ENCODE results near the gene SCP2D1.

GRCh38 chr20:18781509-18781908 lies 32.1 kb upstream of the SCP2D1 start:
- TF ChIP-seq CTCF (IDR thresholded peaks at IDR 0.05; ENCODE audit: poor library complexity, severe bottlenecking) (no peak), SMC3 (conservative IDR thresholded peaks at IDR 0.05; ENCODE audit: poor library complexity) (no peak), EZH2 (IDR thresholded peaks at IDR 0.05; ENCODE audit: borderline replicate concordance, insufficient read depth, low read length, poor library complexity, severe bottlenecking) (no peak), MXI1 (conservative IDR thresholded peaks at IDR 0.05; ENCODE audit: poor library complexity, severe bottlenecking) (no peak), TAF1 (IDR thresholded peaks at IDR 0.05; ENCODE audit: low read depth) (no peak)

All from neural cell (in vitro differentiated cells).